PC-3 (cell line): ENCODE measurements around the gene ATN1.

Experiments used
- EZH2 ChIP-seq: fragments of 300-600 bp; sonication (generic); IDR thresholded peaks from one replicate; pipeline ENCODE4 v1.6.1; 2017; ENCODE audit warnings: antibody characterized with exemption, mild to moderate bottlenecking, low read length; ENCODE audit not compliant: unreplicated experiment
- TF ChIP-seq, protein P1 (sequence below): fragments of 300-600 bp; sonication (generic); conservative IDR thresholded peaks from 2 replicates; pipeline ENCODE4 v1.5.1; 2017; ENCODE audit warnings: antibody characterized with exemption, low read depth, mild to moderate bottlenecking, low read length

DNA sequence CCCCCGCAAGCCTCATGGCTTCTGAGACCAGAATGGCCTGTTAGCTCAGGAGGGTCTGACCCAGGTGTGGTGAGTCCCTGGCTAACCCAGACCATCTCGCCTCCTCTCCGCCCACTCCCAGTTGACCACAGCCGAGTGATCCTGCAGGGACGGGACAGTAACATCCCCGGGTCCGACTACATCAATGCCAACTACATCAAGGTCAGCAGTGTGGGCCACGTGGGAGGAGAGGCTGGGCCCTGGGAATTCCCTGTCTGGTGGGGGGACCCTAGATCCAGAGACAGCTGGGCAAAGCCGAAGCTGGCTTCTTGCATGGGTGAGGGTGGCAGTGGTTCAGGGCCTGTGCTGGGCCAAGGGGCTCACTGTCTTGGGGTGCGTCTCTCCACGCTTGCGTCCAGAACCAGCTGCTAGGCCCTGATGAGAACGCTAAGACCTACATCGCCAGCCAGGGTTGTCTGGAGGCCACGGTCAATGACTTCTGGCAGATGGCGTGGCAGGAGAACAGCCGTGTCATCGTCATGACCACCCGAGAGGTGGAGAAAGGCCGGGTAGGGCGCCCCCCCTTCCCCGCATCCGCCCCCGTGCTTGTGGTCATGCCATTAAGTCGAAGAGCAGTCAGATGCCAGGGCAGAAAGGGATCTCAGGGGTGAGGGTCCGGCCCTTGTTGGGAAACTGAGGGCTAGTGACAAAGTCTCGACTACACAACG, 28.4 kb downstream of the ATN1 start:
- TF ChIP-seq, protein P1, sequence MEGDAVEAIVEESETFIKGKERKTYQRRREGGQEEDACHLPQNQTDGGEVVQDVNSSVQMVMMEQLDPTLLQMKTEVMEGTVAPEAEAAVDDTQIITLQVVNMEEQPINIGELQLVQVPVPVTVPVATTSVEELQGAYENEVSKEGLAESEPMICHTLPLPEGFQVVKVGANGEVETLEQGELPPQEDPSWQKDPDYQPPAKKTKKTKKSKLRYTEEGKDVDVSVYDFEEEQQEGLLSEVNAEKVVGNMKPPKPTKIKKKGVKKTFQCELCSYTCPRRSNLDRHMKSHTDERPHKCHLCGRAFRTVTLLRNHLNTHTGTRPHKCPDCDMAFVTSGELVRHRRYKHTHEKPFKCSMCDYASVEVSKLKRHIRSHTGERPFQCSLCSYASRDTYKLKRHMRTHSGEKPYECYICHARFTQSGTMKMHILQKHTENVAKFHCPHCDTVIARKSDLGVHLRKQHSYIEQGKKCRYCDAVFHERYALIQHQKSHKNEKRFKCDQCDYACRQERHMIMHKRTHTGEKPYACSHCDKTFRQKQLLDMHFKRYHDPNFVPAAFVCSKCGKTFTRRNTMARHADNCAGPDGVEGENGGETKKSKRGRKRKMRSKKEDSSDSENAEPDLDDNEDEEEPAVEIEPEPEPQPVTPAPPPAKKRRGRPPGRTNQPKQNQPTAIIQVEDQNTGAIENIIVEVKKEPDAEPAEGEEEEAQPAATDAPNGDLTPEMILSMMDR = no peak
- no peak for TF ChIP-seq EZH2
